HepG2 (cell line): ENCODE results near the gene THOC7. TPM values are rescaled to one million over a fixed set of nuclear protein-coding genes. Genes with fewer than 3 reads are reported as not detected.

Source experiments
- CCDC6 ChIP-seq: sonication (generic); formaldehyde crosslinking; IDR thresholded peaks from 2 replicates; pipeline ENCODE4 v1.8.1; 2022; ENCODE audit warnings: mild to moderate bottlenecking, missing genetic modification reagents, moderate library complexity
- E2F5 ChIP-seq: sonication (generic); formaldehyde crosslinking; conservative IDR thresholded peaks from 2 replicates; pipeline ENCODE4 v1.4.0; 2020; ENCODE audit warnings: missing genetic modification reagents
- GFI1 ChIP-seq: sonication (generic); formaldehyde crosslinking; IDR thresholded peaks from 2 replicates; pipeline ENCODE4 v1.5.0; 2020; ENCODE audit warnings: missing genetic modification reagents, mild to moderate bottlenecking, borderline replicate concordance
- GLI4 ChIP-seq: sonication (generic); formaldehyde crosslinking; IDR thresholded peaks from 2 replicates; pipeline ENCODE4 v1.5.1; 2020; ENCODE audit warnings: missing genetic modification reagents, mild to moderate bottlenecking, moderate library complexity, borderline replicate concordance
- GPN1 ChIP-seq: sonication (generic); formaldehyde crosslinking; IDR thresholded peaks from 2 replicates; pipeline ENCODE4 v1.5.1; 2020; ENCODE audit warnings: missing genetic modification reagents, borderline replicate concordance
- JARID2 ChIP-seq: sonication (generic); formaldehyde crosslinking; IDR thresholded peaks from 2 replicates; pipeline ENCODE4 v1.8.1; 2023; ENCODE audit warnings: missing genetic modification reagents, inconsistent platforms; ENCODE audit not compliant: insufficient replicate concordance
- KDM5A ChIP-seq: fragments of 200-600 bp; sonication (generic); IDR thresholded peaks from 2 replicates; pipeline ENCODE4 v1.7.0; 2018; ENCODE audit warnings: antibody characterized with exemption, mild to moderate bottlenecking, low read length, borderline replicate concordance
- KDM5B ChIP-seq: sonication (generic); formaldehyde crosslinking; IDR thresholded peaks from 2 replicates; pipeline ENCODE4 v1.4.0; 2020; ENCODE audit warnings: missing genetic modification reagents, mild to moderate bottlenecking, borderline replicate concordance
- KLF11 ChIP-seq: IDR thresholded peaks from 2 replicates; pipeline ENCODE4 v1.6.1; 2016; ENCODE audit warnings: missing compliant biosample characterization
- MYNN ChIP-seq: sonication (generic); formaldehyde crosslinking; IDR thresholded peaks from 2 replicates; pipeline ENCODE4 v1.4.0; 2020; ENCODE audit warnings: mild to moderate bottlenecking, low read depth, missing genetic modification reagents
- ONECUT2 ChIP-seq: sonication (generic); formaldehyde crosslinking; IDR thresholded peaks from 2 replicates; pipeline ENCODE4 v1.4.0; 2020; ENCODE audit warnings: missing genetic modification reagents
- PBX3 ChIP-seq: sonication (generic); formaldehyde crosslinking; IDR thresholded peaks from 2 replicates; pipeline ENCODE4 v1.8.1; 2023; ENCODE audit warnings: missing genetic modification reagents, inconsistent platforms, borderline replicate concordance
- RORA ChIP-seq: sonication (generic); formaldehyde crosslinking; IDR thresholded peaks from 2 replicates; pipeline ENCODE4 v1.5.0; 2020; ENCODE audit warnings: mild to moderate bottlenecking, missing genetic modification reagents, moderate library complexity
- SKIL ChIP-seq: sonication (generic); formaldehyde crosslinking; IDR thresholded peaks from 2 replicates; pipeline ENCODE4 v1.8.0; 2022; ENCODE audit warnings: missing genetic modification reagents, mild to moderate bottlenecking, moderate library complexity, borderline replicate concordance
- SNAPC4 ChIP-seq: sonication (generic); formaldehyde crosslinking; IDR thresholded peaks from 2 replicates; pipeline ENCODE4 v1.4.0; 2020; ENCODE audit warnings: mild to moderate bottlenecking, missing genetic modification reagents
- SSRP1 ChIP-seq: IDR thresholded peaks from 2 replicates; pipeline ENCODE4 v1.6.1; 2016; ENCODE audit warnings: control low read depth
- ZNF557 ChIP-seq: sonication (generic); formaldehyde crosslinking; IDR thresholded peaks from 2 replicates; pipeline ENCODE4 v1.4.0; 2020; ENCODE audit warnings: missing genetic modification reagents
- ZNF75D ChIP-seq: sonication (generic); formaldehyde crosslinking; IDR thresholded peaks from 2 replicates; pipeline ENCODE4 v1.8.1; 2023; ENCODE audit warnings: missing genetic modification reagents, mild to moderate bottlenecking, borderline replicate concordance
- ZNF878 ChIP-seq: sonication (generic); formaldehyde crosslinking; IDR thresholded peaks from 2 replicates; pipeline ENCODE4 v1.8.1; 2023; ENCODE audit warnings: mild to moderate bottlenecking, missing genetic modification reagents, moderate library complexity
- ZNF891 ChIP-seq: sonication (generic); formaldehyde crosslinking; IDR thresholded peaks from 2 replicates; pipeline ENCODE4 v1.5.0; 2020; ENCODE audit warnings: mild to moderate bottlenecking, missing genetic modification reagents
- polyA plus RNA-seq, 8 experiments: library from polyadenylated mRNA; depleted of rRNA in 3 of 8; stranded (reverse) in 7 of 8; unstranded in 1 of 8; fragments of >200 nt; fragmentation: Illumina TruSeq in 4 of 8; extraction: Trizol in 4 of 8; gene quantifications; 2 replicates each; pipeline versions ENCODE4 v1.2.1 to v1.2.3, GENCODE V29; 2011 to 2016; ENCODE audit warnings: low read depth in 4 of 8, missing spikeins in 1 of 8, mixed read lengths in 1 of 8; ENCODE audit not compliant: insufficient read depth in 1 of 8
- total RNA-seq, 5 experiments: library from RNA; depleted of rRNA; stranded (reverse); fragments of >200 nt; fragmentation: Illumina TruSeq; extraction: Trizol; gene quantifications; 2 replicates each; pipeline ENCODE4 v1.2.3, GENCODE V29; 2016; ENCODE audit warnings: low read depth in 1 of 5

Gene THOC7
- total and polyA plus RNA-seq, 2 of the 13 experiments (the other 11 are each of a cell fraction or from before 2014, with no cell fraction given), result 32.8 to 63.5 TPM

GRCh38 chr3:63911873-63912767, 48.5 kb upstream of the THOC7 start, which contains the start of gene SCAANT1 (continued):
- TF ChIP-seq SNAPC4 (no peak), SKIL (CRISPR knock-in tag) (no peak), KDM5A (peak; percentile 23; the same call in 1 of the 2 replicates), JARID2 (CRISPR knock-in tag) (no peak), KDM5B (CRISPR knock-in tag) (peak; percentile 54; the same call in 1 of the 2 replicates), ONECUT2 (CRISPR knock-in tag) (no peak), RORA (CRISPR knock-in tag) (no peak), ZNF891 (peak; percentile 47; the same call in 1 of the 2 replicates), GFI1 (no peak), ZNF557 (CRISPR knock-in tag) (no peak), E2F5 (no peak), MYNN (CRISPR knock-in tag) (no peak), ZNF75D (CRISPR knock-in tag) (no peak), KLF11 (CRISPR knock-in tag) (no peak), ZNF878 (CRISPR knock-in tag) (no peak), GLI4 (CRISPR knock-in tag) (no peak), CCDC6 (0 out of 2 replicates have a peak, but pooled peaks have one; percentile 51), SSRP1 (CRISPR knock-in tag) (no peak), PBX3 (CRISPR knock-in tag) (no peak), GPN1 (CRISPR knock-in tag) (no peak)
